ENCODE data around the gene TPM2. TPM values are rescaled to one million over a fixed set of nuclear protein-coding genes. Genes with fewer than 3 reads are reported as not detected.

Gene TPM2
- total and polyA plus RNA-seq, 9 of the 15 experiments (the other 6 are each of a cell fraction or from before 2014, with no cell fraction given), result 0.28 to 16.1 (median 4.5) TPM

DNA sequence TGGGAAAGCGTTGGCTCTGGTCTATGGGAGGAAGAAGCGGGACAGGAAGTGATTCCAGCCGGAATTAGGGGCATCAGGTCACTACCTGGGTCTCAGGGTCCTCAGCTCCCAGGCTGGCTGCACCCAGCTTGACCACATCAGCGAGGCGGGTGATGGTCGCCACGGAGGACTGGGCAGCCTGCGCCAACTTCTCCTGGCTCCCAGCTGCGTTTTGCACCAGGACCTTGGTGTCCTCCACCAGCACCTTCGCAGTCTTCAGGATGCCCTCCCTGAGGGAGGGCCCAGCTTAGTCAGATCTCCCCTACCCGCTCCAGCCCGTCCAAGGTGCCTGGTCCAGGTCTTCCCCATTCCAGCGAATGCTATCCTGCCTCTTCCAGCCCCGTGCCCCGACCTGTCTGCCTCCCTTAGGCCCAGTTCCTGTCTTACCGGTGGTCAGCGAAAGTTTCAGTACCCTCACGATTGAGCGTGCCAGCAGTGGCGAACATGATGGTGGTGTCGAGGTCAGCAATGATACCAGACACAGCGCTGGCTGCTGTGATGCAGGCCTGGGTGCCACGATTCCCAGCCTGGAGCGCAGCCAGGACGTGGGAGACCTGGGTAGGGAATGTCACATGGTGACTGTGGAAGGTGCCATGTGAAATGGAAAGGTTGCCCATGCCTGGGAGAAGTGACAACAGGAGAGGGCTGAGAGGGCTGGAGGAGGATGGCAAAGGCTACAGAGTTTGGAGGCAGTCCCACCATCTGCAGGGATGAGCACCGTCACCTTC lies 14.4 kb upstream of the TPM2 start:
- H3K79me2 ChIP-seq (ENCODE audit: control insufficient read depth, insufficient read depth, low read length), result no peaks in the 10 kb centered on the region
- peaks cover 3% of the 10 kb centered on the region for H3K9me1 ChIP-seq (ENCODE audit: control insufficient read depth, insufficient read depth, low read length)
- ATAC-seq, result no peak
- DNase-seq (ENCODE audit: extremely low read depth in 1 of 4, low spot score in 3 of 4), result no peak
- no peaks in the 10 kb centered on the region for H4K20me1 ChIP-seq (replicated peaks; ENCODE audit: control insufficient read depth, insufficient read depth, low read length)
- intact Hi-C loops (cut with micrococcal nuclease), result no loop called here
- H3K4me2 ChIP-seq (ENCODE audit: insufficient read depth, low read length), result no peak overlapping the region
- 98% methylated on average over 21 of the region's 26 CpGs for WGBS (ENCODE audit: insufficient coverage, low coverage, missing lambda C conversion rate)
- H3K9ac ChIP-seq (ENCODE audit: insufficient read depth in 1 of 2, low read depth in 2 of 2, low read length in 2 of 2), result no peak overlapping the region; a peak in 1 of 4 replicates
- H3K4me3 ChIP-seq, result no peak overlapping the region
- FAIRE-seq, result no peak
- TSS peak; percentile 31 for BruUV-seq (replicated peaks)
- peaks cover 98% of the 10 kb centered on the region for H3K36me3 ChIP-seq (ENCODE audit: control insufficient read depth, insufficient read depth, low read length)
- no peaks in the 10 kb centered on the region for H3K4me1 ChIP-seq (replicated peaks in 1 of 2; ENCODE audit: control insufficient read depth in 2 of 2, insufficient read depth in 2 of 2, low read length in 2 of 2)
- TF ChIP-seq POLR2G (IDR thresholded peaks at IDR 0.05; ENCODE audit: low read depth, low read length) (0 out of 2 replicates have a peak, but pooled peaks have one; percentile 43), HDGF (IDR thresholded peaks at IDR 0.05) (no peak), RBFOX2 (IDR thresholded peaks at IDR 0.05; ENCODE audit: low read depth, low read length) (0 out of 2 replicates have a peak, but pooled peaks have one; percentile 27)
- no peaks in the 10 kb centered on the region for H3K9me3 ChIP-seq (replicated peaks; ENCODE audit: control insufficient read depth, insufficient read depth, low read depth, low read length)
- no peak overlapping the region for H2AFZ ChIP-seq (ENCODE audit: low read depth, low read length)
- CTCF ChIA-PET (ENCODE audit: low intra/inter-chr PET ratio), result no interaction called here
- no peak overlapping the region for H3K27ac ChIP-seq (ENCODE audit: extremely low read depth, low read depth, low read length)
- H3K27me3 ChIP-seq (ENCODE audit: control insufficient read depth in 2 of 2, insufficient read depth in 2 of 2, low read length in 2 of 2), result no peaks in the 10 kb centered on the region
- in situ Hi-C loops (cut with MboI), result no loop called here
- POLR2A ChIA-PET, result interaction anchor here (0.9 to 1.0 kb wide), 2 partner anchors 11 to 12 kb away, joined by 4 read pairs; no protein-coding TSS in a partner anchor

DNA sequence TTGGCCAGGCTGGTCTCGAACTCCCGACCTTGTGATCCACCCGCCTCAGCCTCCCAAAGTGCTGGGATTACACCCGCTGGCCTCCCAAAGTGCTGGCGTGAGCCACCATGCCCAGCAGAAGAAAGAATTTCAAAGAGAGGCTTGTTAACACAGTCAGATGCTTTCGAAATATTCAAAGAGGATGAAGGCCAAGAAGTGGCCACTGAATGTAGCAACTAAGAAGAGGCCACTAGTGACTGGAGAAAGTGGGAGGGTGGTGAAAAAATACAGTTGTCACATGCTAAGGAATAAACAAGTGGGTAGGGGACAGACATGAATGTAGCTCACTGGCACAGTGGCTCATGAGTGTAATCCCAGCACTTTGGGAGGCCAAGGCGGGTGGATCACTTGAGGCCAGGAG lies 13.0 kb upstream of the TPM2 start:
- in situ Hi-C loops (cut with MboI), result no loop called here
- no peak overlapping the region for H3K4me2 ChIP-seq (ENCODE audit: insufficient read depth, low read length)
- no peak overlapping the region for H3K4me3 ChIP-seq
- H3K27me3 ChIP-seq (ENCODE audit: control insufficient read depth in 2 of 2, insufficient read depth in 2 of 2, low read length in 2 of 2), result no peaks in the 10 kb centered on the region
- H3K4me1 ChIP-seq (replicated peaks in 1 of 2; ENCODE audit: control insufficient read depth in 2 of 2, insufficient read depth in 2 of 2, low read length in 2 of 2), result no peaks in the 10 kb centered on the region; a peak in 1 of 5 replicates
- 93% methylated on average over 2 of the region's 7 CpGs for WGBS (ENCODE audit: insufficient coverage, low coverage, missing lambda C conversion rate)
- H3K79me2 ChIP-seq (ENCODE audit: control insufficient read depth, insufficient read depth, low read length), result no peaks in the 10 kb centered on the region
- ChIA-PET CTCF (ENCODE audit: low intra/inter-chr PET ratio) (no interaction called here), POLR2A (interaction anchor here (0.9 to 1.0 kb wide), 2 partner anchors 10 to 11 kb away, joined by 4 read pairs; no protein-coding TSS in a partner anchor)
- FAIRE-seq (no peak), ATAC-seq (no peak), DNase-seq (ENCODE audit: extremely low read depth in 1 of 4, low spot score in 3 of 4) (no peak)
- H2AFZ ChIP-seq (ENCODE audit: low read depth, low read length), result no peak overlapping the region
- TF ChIP-seq RBM25 (IDR thresholded peaks at IDR 0.05; ENCODE audit: low read depth, low read length, severe bottlenecking) (no peak), HDAC1 (IDR thresholded peaks at IDR 0.05) (no peak), MEF2D (tag; conservative IDR thresholded peaks at IDR 0.05; ENCODE audit: low read depth) (no peak), ZNF785 (CRISPR knock-in tag; IDR thresholded peaks at IDR 0.05) (no peak), LEF1 (IDR thresholded peaks at IDR 0.05) (no peak), SNRNP70 (optimal IDR thresholded peaks at IDR 0.05; ENCODE audit: low read depth, low read length) (no peak)
- intact Hi-C loops (cut with micrococcal nuclease), result no loop called here
- H3K9ac ChIP-seq (ENCODE audit: insufficient read depth in 1 of 2, low read depth in 2 of 2, low read length in 2 of 2), result no peak overlapping the region
- no TSS peak for BruUV-seq (replicated peaks)
- peaks cover 3% of the 10 kb centered on the region for H3K9me1 ChIP-seq (ENCODE audit: control insufficient read depth, insufficient read depth, low read length)
- no peaks in the 10 kb centered on the region for H3K9me3 ChIP-seq (replicated peaks; ENCODE audit: control insufficient read depth, insufficient read depth, low read depth, low read length)
- no peaks in the 10 kb centered on the region for H4K20me1 ChIP-seq (replicated peaks; ENCODE audit: control insufficient read depth, insufficient read depth, low read length)
- H3K27ac ChIP-seq (ENCODE audit: extremely low read depth, low read depth, low read length), result no peak overlapping the region
- H3K36me3 ChIP-seq (ENCODE audit: control insufficient read depth, insufficient read depth, low read length), result peaks cover 98% of the 10 kb centered on the region
